ENCODE data around the gene HNRNPK. TPM values are rescaled to one million over a fixed set of nuclear protein-coding genes. Genes with fewer than 3 reads are reported as not detected.

HNRNPK gene
- total and polyA plus RNA-seq, 2 of the 13 experiments (the other 11 are each of a cell fraction or from before 2014, with no cell fraction given) = 321 to 712 TPM

- TF ChIP-seq MYPOP (CRISPR knock-in tag; IDR thresholded peaks at IDR 0.05) = peak; percentile 82; the same call in 1 of the 2 replicates
- peak; percentile 91 for TF ChIP-seq TFDP1 (CRISPR knock-in tag; IDR thresholded peaks at IDR 0.05; ENCODE audit: borderline replicate concordance)
- peak; percentile 89; the same call in 1 of the 2 replicates for TF ChIP-seq ZNF670 (CRISPR knock-in tag; IDR thresholded peaks at IDR 0.05; ENCODE audit: borderline replicate concordance)
- 0 out of 2 replicates have a peak, but pooled peaks have one; percentile 42 for TF ChIP-seq ZNF614 (CRISPR knock-in tag; IDR thresholded peaks at IDR 0.05; ENCODE audit: borderline replicate concordance)
- TF ChIP-seq JUND (CRISPR knock-in tag; IDR thresholded peaks at IDR 0.05) = no peak
- 0 out of 2 replicates have a peak, but pooled peaks have one; percentile 70 for TF ChIP-seq FLYWCH1 (CRISPR knock-in tag; IDR thresholded peaks at IDR 0.05)
- no peak for TF ChIP-seq IKZF4 (CRISPR knock-in tag; IDR thresholded peaks at IDR 0.05; ENCODE audit: borderline replicate concordance, low read depth, not compliant biosample characterization)
- TF ChIP-seq ZSCAN9 (CRISPR knock-in tag; IDR thresholded peaks at IDR 0.05; ENCODE audit: borderline replicate concordance) = peak; percentile 77
- 0 out of 2 replicates have a peak, but pooled peaks have one; percentile 27 for TF ChIP-seq ZNF121 (CRISPR knock-in tag; IDR thresholded peaks at IDR 0.05)
- no peak for TF ChIP-seq ATF5 (CRISPR knock-in tag; IDR thresholded peaks at IDR 0.05; ENCODE audit: low read depth)
- TF ChIP-seq ZGPAT (CRISPR knock-in tag; IDR thresholded peaks at IDR 0.05) = peak; percentile 91; the same call in 1 of the 2 replicates
- no peak for TF ChIP-seq RELA (CRISPR knock-in tag; IDR thresholded peaks at IDR 0.05)
- TF ChIP-seq SNRNP70 (IDR thresholded peaks at IDR 0.05; ENCODE audit: low read depth, low read length) = no peak
- peak; percentile 74; the same call in 1 of the 2 replicates for TF ChIP-seq THAP11 (CRISPR knock-in tag; IDR thresholded peaks at IDR 0.05)
- TF ChIP-seq CREB1 (IDR thresholded peaks at IDR 0.05) = no peak
- peak; percentile 35; the same call in 1 of the 2 replicates for TF ChIP-seq CREB1 (CRISPR knock-in tag; IDR thresholded peaks at IDR 0.05)
- 0 out of 2 replicates have a peak, but pooled peaks have one; percentile 71 for TF ChIP-seq ZNF512B (CRISPR knock-in tag; IDR thresholded peaks at IDR 0.05; ENCODE audit: borderline replicate concordance)
- no peak for TF ChIP-seq HNRNPK (IDR thresholded peaks at IDR 0.05; ENCODE audit: low read depth, low read length, poor library complexity, severe bottlenecking)
- TF ChIP-seq PITX1 (CRISPR knock-in tag; IDR thresholded peaks at IDR 0.05) = peak; percentile 78
- TF ChIP-seq FOXJ3 (CRISPR knock-in tag; IDR thresholded peaks at IDR 0.05; ENCODE audit: borderline replicate concordance) = peak; percentile 69
- TF ChIP-seq NCOR1 (IDR thresholded peaks at IDR 0.05; ENCODE audit: borderline replicate concordance, low read length) = peak; percentile 89
- no peak for TF ChIP-seq ZNF101 (CRISPR knock-in tag; IDR thresholded peaks at IDR 0.05; ENCODE audit: borderline replicate concordance, low read depth)
These were observed 23.4 kb downstream of the HNRNPK start (continued) for GRCh38 chr9:83956436-83957247.

Measured in HepG2 (cell line).